NCI-H69 (cell line): ENCODE measurements around the gene IYD.
"Not testable (repeated sequence)": the region's sequence is repeated elsewhere in the genome, so short reads cannot be mapped to it uniquely, and the experiment has no call there.

Source experiments
- DNase-seq: peaks from one replicate; lab custom pipeline; 2025; lab: John Stamatoyannopoulos, UW

The IYD gene

GRCh38 chr6:150352321-150353296 lies 16.2 kb upstream of the IYD start:
- no peak for DNase-seq

GRCh38 chr6:150353445-150353844 lies 15.4 kb upstream of the IYD start:
- no peak for DNase-seq

GRCh38 chr6:150354754-150355571 lies 13.8 kb upstream of the IYD start:
- DNase-seq, result no peak

GRCh38 chr6:150355932-150356331 lies 12.9 kb upstream of the IYD start:
- DNase-seq, result no peak

GRCh38 chr6:150361876-150362275 lies 6.9 kb upstream of the IYD start:
- no peak for DNase-seq

- no peak for DNase-seq
Measured at GRCh38 chr6:150363733-150364132, 5.1 kb upstream of the IYD start.

- DNase-seq, result no peak
Measured at GRCh38 chr6:150366118-150366778, 2.6 kb upstream of the IYD start.

- DNase-seq, result no peak
Measured at GRCh38 chr6:150369408-150369807, 596 bp downstream of the IYD start.

GRCh38 chr6:150370112-150370511 lies 1.3 kb downstream of the IYD start:
- no peak for DNase-seq

GRCh38 chr6:150371356-150371755 lies 2.5 kb downstream of the IYD start:
- DNase-seq, result no peak

GRCh38 chr6:150372051-150372450 lies 3.2 kb downstream of the IYD start:
- DNase-seq, result no peak

GRCh38 chr6:150373260-150373701 lies 4.5 kb downstream of the IYD start:
- no peak for DNase-seq

- not testable (repeated sequence) for DNase-seq
Measured at GRCh38 chr6:150374346-150374745, 5.5 kb downstream of the IYD start.

- no peak for DNase-seq
Measured at GRCh38 chr6:150377211-150377781, 8.5 kb downstream of the IYD start.

GRCh38 chr6:150380256-150380655 lies 11.4 kb downstream of the IYD start:
- DNase-seq, result no peak

- DNase-seq, result no peak
Measured at GRCh38 chr6:150382171-150382570, 13.4 kb downstream of the IYD start.

GRCh38 chr6:150391414-150391813 lies 22.6 kb downstream of the IYD start:
- no peak for DNase-seq

GRCh38 chr6:150391890-150392289 lies 23.1 kb downstream of the IYD start:
- no peak for DNase-seq

GRCh38 chr6:150392452-150393220 lies 23.8 kb downstream of the IYD start:
- DNase-seq, result no peak

- no peak for DNase-seq
Measured at GRCh38 chr6:150394053-150394898, 25.5 kb downstream of the IYD start.
